ENCODE data around the gene CUL7.
"Not testable (repeated sequence)": the region's sequence is repeated elsewhere in the genome, so short reads cannot be mapped to it uniquely, and the experiment has no call there.

The CUL7 gene

DNA sequence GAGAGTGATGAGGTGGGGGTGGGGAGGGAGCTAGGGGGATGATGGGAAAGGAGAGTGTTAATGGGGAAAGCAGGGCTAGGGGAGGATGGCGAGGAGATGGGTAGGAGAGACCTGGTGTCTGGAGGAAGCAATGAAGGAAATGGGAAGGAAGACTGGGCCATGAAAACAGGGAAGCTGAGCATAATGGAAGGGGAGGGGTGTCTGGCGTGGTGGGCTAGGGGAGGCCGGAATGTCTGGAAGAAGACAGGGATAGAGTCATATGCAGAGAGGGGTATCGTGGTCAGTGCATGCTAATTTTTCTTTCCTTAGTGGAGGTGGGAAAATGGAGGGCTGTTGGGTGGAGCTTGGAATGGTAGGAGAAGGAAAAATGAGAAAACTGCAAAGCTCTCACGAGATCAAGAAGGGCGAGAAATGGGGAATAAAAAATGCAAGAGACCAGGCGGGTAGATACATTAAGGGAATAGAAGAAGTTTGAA, 39.2 kb downstream of the CUL7 start:
- DNase-seq (ENCODE audit: low read depth) = peak; percentile 27

DNA sequence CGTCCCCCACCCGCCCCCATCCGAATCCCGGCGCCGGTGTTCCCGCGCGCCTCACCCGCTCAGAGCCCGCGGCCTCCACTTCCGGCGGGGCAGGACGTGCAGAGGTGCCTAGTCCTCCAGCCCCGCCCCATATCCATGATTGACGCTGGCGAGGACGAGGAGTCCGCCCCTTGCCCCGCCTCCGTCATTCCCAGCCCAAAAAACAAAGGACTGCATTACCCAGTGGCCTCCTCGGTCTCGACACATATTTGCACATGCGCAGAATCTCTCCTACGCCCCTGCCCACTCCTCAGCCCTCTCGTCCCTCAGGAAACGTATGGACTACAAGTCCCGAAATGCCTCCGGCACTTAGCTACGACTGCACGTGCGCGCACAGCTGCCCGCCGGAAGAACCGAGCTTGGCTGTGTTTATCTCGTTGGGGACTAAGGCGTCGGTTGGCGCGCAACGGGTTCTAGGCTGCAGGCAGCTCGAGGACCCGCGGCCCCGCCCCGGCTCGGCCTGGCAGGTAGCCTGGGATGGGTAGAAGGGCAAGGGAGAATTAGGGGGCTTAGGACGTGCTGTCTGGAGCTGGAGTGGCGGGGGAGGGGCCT, 39.7 kb downstream of the CUL7 start, which contains the start of the genes KLHDC3 and MEA1:
KLHDC3 (plus strand) TSS at position 407 of the 591 bp plus-strand sequence. CDS start 2,944 bp downstream, outside the sequence.
MEA1 (minus strand) TSS at position 104 of the 591 bp plus-strand sequence. CDS start 133 bp downstream, outside the sequence.
- peak; percentile 100 for DNase-seq (ENCODE audit: low read depth)

DNA sequence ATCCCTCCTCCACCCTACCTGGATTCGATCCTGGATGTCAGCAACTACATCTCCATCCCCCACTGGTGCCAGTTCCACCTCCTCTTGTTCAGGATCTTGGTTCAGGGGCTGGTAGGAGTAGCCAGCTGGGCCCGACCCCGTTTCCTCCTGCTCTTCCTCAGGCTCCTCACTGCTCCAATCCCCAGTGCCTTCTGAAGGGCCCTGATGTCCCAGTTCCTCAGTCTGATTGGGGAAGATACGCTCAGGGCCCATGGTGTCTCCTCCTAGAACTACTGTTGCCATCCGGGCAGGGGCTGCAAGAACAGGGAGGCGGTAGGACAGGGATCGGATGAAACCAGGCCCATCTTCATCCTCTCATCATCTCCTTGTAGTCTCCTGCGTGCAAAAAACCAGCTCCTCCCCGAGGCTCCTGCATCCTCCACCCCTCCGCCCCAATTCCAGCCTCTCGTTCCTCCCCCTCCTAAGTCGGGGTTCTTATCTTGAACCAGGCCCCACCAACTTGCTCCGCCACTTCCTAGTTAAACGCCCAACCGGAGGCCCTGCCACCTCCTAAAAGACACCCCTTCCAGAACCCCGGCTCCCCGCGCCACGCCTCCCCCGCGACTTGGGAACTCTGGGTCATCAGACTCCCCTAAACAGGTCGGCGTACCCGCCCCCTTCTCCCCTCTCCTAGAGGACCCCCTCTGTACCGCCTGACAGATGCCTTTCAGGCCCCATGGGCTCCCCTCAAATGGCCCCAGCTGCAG, 40.4 kb downstream of the CUL7 start:
- no peak for DNase-seq (ENCODE audit: low read depth)

DNA sequence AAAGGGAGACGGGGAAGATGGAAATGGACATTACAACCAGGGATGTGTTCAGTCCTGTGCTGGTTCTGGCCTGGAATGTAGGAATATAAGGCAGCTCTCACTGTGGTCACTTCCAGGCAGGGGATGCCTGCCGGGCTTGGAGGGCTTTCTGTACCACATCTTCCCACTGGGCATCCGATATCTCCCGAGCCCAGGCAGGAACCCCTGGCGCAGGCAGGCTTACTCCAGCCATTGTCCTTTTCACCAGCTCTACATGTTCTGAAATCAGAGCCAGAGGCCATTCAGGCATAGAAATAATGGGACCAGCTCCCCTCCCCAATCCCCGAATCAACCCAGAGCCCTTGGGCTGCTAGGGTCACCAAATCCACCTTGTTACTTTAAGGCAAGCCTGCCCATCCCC, 41.3 kb downstream of the CUL7 start:
- no peak for DNase-seq (ENCODE audit: low read depth)

DNA sequence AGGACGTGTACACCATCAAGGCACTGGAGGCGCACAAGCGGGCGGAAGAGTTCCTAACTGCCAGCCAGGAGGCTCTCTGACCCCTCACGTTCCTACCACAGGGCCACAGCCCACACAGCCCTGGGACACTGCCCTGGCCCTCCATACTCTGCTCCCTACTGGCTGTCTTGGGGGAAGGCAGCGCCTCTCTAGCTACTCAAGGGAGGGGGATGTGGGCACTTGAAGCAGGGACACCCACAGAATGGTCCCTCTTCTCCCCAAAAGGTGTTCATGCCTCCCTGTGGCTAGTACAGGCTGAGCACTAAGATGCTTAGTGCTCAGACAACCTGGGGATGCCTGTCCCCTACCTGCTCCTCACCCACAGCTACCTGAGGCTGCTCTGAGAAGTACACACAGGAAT, 42.4 kb downstream of the CUL7 start:
- no peak for DNase-seq (ENCODE audit: low read depth)

DNA sequence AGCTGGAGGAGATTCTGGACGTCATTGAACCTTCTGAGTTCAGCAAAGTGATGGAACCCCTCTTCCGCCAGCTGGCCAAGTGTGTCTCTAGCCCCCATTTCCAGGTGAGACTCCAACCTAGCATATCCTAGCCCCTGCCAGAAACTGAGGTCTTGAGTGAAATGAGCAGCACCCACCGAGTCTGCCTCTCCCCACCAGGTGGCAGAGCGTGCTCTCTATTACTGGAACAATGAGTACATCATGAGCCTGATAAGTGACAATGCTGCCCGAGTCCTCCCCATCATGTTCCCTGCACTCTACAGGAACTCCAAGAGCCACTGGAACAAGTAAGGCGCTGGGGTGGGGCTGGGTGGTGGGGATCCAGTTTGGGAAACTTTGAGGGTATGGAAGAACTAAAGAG, 44.5 kb downstream of the CUL7 start:
- DNase-seq (ENCODE audit: low read depth) = no peak

DNA sequence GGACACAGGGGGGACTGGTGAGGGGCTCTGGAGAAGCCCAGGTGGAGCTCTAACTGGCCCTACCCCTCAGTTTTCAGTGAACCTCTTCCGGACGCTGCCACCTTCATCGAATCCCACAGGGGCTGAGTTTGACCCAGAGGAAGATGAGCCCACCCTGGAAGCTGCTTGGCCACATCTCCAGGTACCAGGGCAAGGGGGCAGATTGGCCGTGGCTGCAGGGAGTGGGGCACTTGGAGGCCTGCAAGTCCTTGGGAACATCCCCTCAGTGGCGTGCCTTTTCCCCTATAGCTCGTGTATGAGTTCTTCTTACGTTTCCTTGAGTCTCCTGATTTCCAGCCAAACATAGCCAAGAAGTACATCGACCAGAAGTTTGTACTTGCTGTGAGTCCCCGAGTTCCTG, 46.5 kb downstream of the CUL7 start:
- DNase-seq (ENCODE audit: low read depth) = no peak

DNA sequence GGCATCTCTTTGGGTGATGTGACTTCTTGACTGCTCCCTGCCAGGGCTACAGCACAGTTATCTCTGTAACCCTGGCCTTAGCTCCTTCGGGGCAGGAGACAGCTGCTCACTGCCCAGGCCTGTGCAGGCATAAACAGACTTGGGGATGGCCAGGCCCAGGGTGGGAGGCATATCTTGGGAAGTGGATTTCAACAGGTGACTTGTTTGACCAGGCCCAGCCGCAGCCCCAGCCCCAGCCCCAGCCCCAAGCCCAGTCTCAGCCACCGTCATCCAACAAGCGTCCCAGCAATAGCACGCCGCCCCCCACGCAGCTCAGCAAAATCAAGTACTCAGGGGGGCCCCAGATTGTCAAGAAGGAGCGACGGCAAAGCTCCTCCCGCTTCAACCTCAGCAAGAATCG, 47.4 kb downstream of the CUL7 start:
- DNase-seq (ENCODE audit: low read depth) = no peak

DNA sequence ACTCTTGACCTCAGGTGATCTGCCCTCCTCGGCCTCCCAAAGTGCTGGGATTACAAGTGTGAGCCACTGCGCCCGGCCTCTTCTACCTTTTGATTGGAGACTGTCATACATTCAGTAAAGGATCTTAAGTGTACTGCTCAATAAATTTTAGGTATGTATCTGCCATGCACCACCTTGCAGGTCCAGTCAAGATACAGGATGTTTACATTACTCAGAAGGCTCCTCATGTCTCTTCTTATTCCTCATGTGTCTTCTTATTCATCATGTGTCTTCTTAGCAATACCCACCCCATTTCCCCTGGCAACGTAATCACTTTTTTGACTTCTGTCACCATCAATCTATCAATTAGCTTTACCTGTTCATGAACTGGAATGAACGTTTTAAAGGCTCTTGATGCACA, 47.8 kb downstream of the CUL7 start:
- no peak for DNase-seq (ENCODE audit: low read depth)

DNA sequence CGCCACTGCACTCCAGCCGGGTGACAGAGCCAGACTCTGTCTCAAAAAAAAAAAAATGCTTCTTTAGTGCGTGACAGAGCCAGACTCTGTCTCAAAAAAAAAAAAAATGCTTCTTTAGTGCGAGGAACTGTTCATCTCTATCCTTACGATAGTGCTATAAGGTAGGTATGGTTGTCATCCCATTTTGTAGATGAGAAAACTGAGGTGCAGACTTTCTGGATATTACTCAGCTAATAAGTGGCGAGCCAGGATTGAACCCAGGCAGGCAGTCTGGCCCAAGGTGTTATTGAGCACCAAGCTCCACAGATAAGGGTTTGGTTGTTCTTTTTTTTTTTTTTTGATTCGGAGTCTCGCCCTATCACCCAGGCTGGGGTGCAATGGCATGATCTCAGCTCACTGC, 51.8 kb downstream of the CUL7 start:
- no peak for DNase-seq (ENCODE audit: low read depth)

DNA sequence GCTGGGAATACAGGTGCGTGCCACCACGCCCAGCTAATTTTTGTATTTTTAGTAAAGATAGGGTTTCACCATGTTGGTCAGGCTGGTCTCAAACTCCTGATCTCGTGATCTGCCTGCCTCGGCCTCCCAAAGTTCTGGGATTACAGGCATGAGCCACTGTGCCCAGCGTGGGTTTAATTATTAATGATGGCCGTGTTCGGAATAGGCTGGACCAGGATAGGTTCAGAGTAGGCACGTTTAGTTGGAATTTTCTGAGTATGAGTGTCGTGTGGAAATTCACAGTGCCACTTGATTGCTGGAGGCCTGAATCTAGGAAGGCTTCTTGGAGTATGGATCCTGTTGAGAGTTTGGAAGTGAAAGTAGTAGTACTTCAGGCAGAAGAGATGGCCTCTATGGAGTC, 55.4 kb downstream of the CUL7 start:
- DNase-seq (ENCODE audit: low read depth) = not testable (repeated sequence)

DNA sequence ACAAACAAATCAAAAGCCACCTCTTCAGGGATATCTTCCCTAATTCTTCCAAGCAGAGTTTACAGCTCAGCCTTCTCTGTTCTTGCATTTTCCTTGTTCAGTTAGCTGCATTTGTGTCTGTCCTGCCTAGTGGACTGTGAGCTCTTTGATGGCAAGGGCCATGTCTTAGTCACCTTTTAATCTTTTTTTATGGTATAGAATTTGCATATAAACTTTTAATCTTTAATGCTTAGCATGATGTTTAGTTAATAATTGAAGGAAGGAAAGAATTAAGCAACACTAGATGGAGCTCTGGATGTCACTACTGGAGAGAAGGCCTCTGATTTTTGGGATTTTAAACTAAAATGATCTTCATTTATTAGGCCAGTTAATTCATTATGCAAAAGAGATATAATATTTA, 57.1 kb downstream of the CUL7 start:
- DNase-seq (ENCODE audit: low read depth) = no peak

DNA sequence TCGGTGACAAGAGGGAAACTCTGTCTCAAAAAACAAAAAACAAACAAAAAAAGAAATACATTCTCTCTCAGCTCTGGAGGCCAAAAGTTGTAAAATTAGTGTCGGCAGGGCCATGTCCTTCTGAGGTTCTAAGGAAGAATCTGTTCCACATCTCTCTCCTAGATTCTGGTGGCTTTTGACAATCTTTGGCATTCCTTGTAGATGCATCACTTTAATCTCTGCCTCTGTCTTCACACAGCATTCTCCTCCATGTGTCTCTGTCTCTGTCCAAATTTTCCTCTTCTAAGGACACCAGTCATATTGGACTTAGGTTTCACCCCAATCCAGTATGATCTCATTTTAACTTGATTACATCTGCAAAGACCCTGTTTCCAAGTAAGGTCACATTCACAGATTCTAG, 60.2 kb downstream of the CUL7 start:
- no peak for DNase-seq (ENCODE audit: low read depth)

DNA sequence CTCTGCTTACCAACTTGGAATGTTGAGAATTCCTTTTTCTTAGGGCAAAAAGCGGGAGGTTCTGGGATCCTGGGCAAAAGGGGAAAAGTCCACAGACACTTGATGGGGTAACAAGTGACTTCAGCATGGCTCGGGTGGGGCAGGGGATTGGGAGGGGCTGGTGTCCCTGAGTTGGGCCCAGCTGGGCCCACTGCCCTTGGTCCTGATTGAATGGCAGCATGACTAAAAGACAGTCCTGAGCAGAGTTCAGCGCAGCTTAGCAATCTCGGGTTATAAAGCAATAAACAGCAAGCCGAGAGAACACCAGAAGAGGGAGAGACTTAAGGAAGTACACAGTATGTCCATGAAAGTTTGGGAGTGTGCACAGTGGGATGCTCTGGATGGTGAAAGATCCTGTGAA, 63.7 kb downstream of the CUL7 start:
- DNase-seq (ENCODE audit: low read depth) = no peak

DNA sequence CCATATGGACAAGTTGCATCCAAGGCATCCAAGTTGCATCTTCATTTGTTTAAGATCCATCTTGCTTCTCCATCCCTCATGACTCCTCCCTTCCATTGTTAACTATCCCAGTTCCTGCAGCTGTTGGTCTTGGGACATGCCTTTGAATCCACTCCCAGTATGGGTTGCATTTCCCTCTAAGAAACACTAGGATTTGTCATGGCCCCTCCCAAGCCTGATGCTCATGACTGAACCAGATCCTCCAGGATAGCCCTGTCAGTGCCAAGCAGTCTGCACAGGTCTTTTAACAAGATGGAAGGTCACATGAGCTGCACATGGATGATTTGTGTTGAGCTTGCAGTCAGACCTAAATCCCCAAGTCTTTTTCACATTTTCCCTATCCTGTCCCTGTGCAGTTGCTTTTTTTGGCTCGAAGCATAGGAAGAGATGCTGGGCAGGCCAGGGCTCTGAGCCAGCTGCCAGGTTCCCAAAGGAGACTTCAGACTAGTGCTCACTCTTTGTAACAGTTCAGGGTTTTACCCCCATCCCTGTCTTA, 65.1 kb downstream of the CUL7 start:
- DNase-seq (ENCODE audit: low read depth) = no peak
